PC-3 (cell line): ENCODE measurements around the gene PCDHA5. TPM values are rescaled to one million over a fixed set of nuclear protein-coding genes. Genes with fewer than 3 reads are reported as not detected.
"Not testable (repeated sequence)": the region's sequence is repeated elsewhere in the genome, so short reads cannot be mapped to it uniquely, and the experiment has no call there.

Experiments used
- ATAC-seq: fragments of 200-7000 bp; cut with Tn5 transposase; 2 replicates; pipeline ENCODE4 v1.9.1; 2020; ENCODE audit warnings: mild to moderate bottlenecking, moderate library complexity
- BruUV-seq: library from RNA; stranded (reverse); fragments of 400-500 nt; replicated peaks from 2 replicates; lab custom pipeline; 2021; lab: Mats Ljungman, UMichigan
- CTCF ChIA-PET: fragments of 300-600 bp; sonication (Branson Sonifier 250); formaldehyde crosslinking; loops from one replicate; lab custom pipeline; 2022; ENCODE audit warnings: antibody characterized with exemption; lab: Charles Lee
- POLR2A ChIA-PET: fragments of 300-600 bp; sonication (Branson Sonifier 250); formaldehyde crosslinking; loops from one replicate; lab custom pipeline; 2022; ENCODE audit warnings: antibody characterized with exemption; ENCODE audit not compliant: unreplicated experiment; lab: Charles Lee
- DNase-seq: peaks from one replicate; pipeline ENCODE4 v3.0.0-alpha.2; 2015
- H2AFZ ChIP-seq: fragments of 300-600 bp; sonication (generic); 2 replicates; pipeline ENCODE4 v1.6.0; 2016; ENCODE audit warnings: antibody characterized with exemption, low read length
- H3F3A ChIP-seq: fragments of 300-600 bp; sonication (generic); one replicate; pipeline ENCODE4 v1.6.0; 2017; ENCODE audit warnings: antibody characterized with exemption, low read length, control low read depth, mild to moderate bottlenecking; ENCODE audit not compliant: unreplicated experiment
- H3K27ac ChIP-seq: fragments of 300-600 bp; sonication (generic); 2 replicates; pipeline ENCODE4 v1.5.1; 2016; ENCODE audit warnings: mild to moderate bottlenecking, low read length
- H3K27me3 ChIP-seq: fragments of 300-600 bp; sonication (generic); 2 replicates; pipeline ENCODE4 v1.6.1; 2016; ENCODE audit warnings: low read length, mixed read lengths
- H3K36me3 ChIP-seq: fragments of 300-600 bp; sonication (generic); 2 replicates; pipeline ENCODE4 v1.6.1; 2016; ENCODE audit warnings: low read depth, mixed run types, low read length, mixed read lengths
- H3K4me1 ChIP-seq: fragments of 300-600 bp; sonication (generic); 2 replicates; pipeline ENCODE4 v1.5.1; 2016; ENCODE audit warnings: low read length; ENCODE audit not compliant: insufficient read depth
- H3K4me2 ChIP-seq: fragments of 300-600 bp; sonication (generic); 2 replicates; pipeline ENCODE4 v1.6.0; 2016; ENCODE audit warnings: low read length
- H3K4me3 ChIP-seq: fragments of 300-600 bp; sonication (generic); 2 replicates; pipeline ENCODE4 v1.5.1; 2016; ENCODE audit warnings: mild to moderate bottlenecking, low read length, mixed read lengths
- H3K79me2 ChIP-seq: fragments of 300-600 bp; sonication (generic); 2 replicates; pipeline ENCODE4 v1.6.1; 2017; ENCODE audit warnings: low read length, mixed read lengths
- H3K9ac ChIP-seq: fragments of 300-600 bp; sonication (generic); 2 replicates; pipeline ENCODE4 v1.6.0; 2016; ENCODE audit warnings: mild to moderate bottlenecking, low read length
- H3K9me2 ChIP-seq: fragments of 300-600 bp; sonication (generic); replicated peaks from 2 replicates; pipeline ENCODE4 v1.6.1; 2016; ENCODE audit warnings: mixed run types, low read length, mixed read lengths
- H3K9me3 ChIP-seq: fragments of 300-600 bp; sonication (generic); 2 replicates; pipeline ENCODE4 v1.6.1; 2016; ENCODE audit warnings: low read length, mixed read lengths
- H4K20me1 ChIP-seq: fragments of 300-600 bp; sonication (generic); 2 replicates; pipeline ENCODE4 v1.6.1; 2016; ENCODE audit warnings: low read length, mixed read lengths
- EZH2 ChIP-seq: fragments of 300-600 bp; sonication (generic); IDR thresholded peaks from one replicate; pipeline ENCODE4 v1.6.1; 2017; ENCODE audit warnings: antibody characterized with exemption, mild to moderate bottlenecking, low read length; ENCODE audit not compliant: unreplicated experiment
- EZH2phosphoT487 ChIP-seq: fragments of 300-600 bp; sonication (generic); IDR thresholded peaks from 2 replicates; pipeline ENCODE4 v1.6.1; 2018; ENCODE audit warnings: mild to moderate bottlenecking, antibody characterized with exemption, low read length, borderline replicate concordance
- intact Hi-C: fragments of 100-400 bp; cut with micrococcal nuclease; formaldehyde crosslinking; loops from 2 replicates; pipeline ENCODE4 v1.9.0; 2023
- total RNA-seq: library from RNA; depleted of rRNA; stranded (reverse); fragments of >200 nt; gene quantifications from 2 replicates; pipeline ENCODE4 v1.2.3, GENCODE V29; 2014
- TF ChIP-seq, protein P1 (sequence below): fragments of 300-600 bp; sonication (generic); conservative IDR thresholded peaks from 2 replicates; pipeline ENCODE4 v1.5.1; 2017; ENCODE audit warnings: antibody characterized with exemption, low read depth, mild to moderate bottlenecking, low read length

PCDHA5 gene
- total RNA-seq, 1 experiment from 2014 or later: 1.5 TPM

- Histone ChIP-seq H3K4me3 (no peak overlapping the region), H3K36me3 (no peaks in the 10 kb centered on the region), H3K79me2 (no peaks in the 10 kb centered on the region), H3K27me3 (no peaks in the 10 kb centered on the region), H3K27ac (no peak overlapping the region), H4K20me1 (no peaks in the 10 kb centered on the region), H3K9me3 (no peaks in the 10 kb centered on the region), H3K4me2 (no peak overlapping the region), H3K9me2 (no peaks in the 10 kb centered on the region), H3K4me1 (no peaks in the 10 kb centered on the region), H3K9ac (no peak overlapping the region), H3F3A (no peaks in the 10 kb centered on the region), H2AFZ (no peak overlapping the region)
- DNase-seq (no peak), ATAC-seq (no peak)
- CTCF ChIA-PET: no interaction called here
- intact Hi-C loops: no loop called here
- POLR2A ChIA-PET: no interaction called here
- TF ChIP-seq EZH2: no peak
- no peak for TF ChIP-seq EZH2phosphoT487
- BruUV-seq: no TSS peak
Measured at GRCh38 chr5:140808889-140809291, 12.5 kb upstream of the PCDHA5 start.

- Histone ChIP-seq H3K27me3 (no peaks in the 10 kb centered on the region), H3F3A (no peaks in the 10 kb centered on the region), H3K27ac (no peak overlapping the region), H3K36me3 (no peaks in the 10 kb centered on the region), H3K4me3 (peak overlapping the region; percentile 76), H4K20me1 (no peaks in the 10 kb centered on the region), H3K4me2 (peak overlapping the region; percentile 82; the same call in 1 of the 2 replicates), H3K4me1 (no peaks in the 10 kb centered on the region), H3K9ac (no peak overlapping the region), H2AFZ (peak overlapping the region; percentile 94; the same call in 1 of the 2 replicates), H3K9me3 (no peaks in the 10 kb centered on the region), H3K9me2 (no peaks in the 10 kb centered on the region), H3K79me2 (no peaks in the 10 kb centered on the region)
- no peak for TF ChIP-seq EZH2
- no peak for TF ChIP-seq EZH2phosphoT487
- TF ChIP-seq, protein P1, sequence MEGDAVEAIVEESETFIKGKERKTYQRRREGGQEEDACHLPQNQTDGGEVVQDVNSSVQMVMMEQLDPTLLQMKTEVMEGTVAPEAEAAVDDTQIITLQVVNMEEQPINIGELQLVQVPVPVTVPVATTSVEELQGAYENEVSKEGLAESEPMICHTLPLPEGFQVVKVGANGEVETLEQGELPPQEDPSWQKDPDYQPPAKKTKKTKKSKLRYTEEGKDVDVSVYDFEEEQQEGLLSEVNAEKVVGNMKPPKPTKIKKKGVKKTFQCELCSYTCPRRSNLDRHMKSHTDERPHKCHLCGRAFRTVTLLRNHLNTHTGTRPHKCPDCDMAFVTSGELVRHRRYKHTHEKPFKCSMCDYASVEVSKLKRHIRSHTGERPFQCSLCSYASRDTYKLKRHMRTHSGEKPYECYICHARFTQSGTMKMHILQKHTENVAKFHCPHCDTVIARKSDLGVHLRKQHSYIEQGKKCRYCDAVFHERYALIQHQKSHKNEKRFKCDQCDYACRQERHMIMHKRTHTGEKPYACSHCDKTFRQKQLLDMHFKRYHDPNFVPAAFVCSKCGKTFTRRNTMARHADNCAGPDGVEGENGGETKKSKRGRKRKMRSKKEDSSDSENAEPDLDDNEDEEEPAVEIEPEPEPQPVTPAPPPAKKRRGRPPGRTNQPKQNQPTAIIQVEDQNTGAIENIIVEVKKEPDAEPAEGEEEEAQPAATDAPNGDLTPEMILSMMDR: no peak
- ChIA-PET POLR2A (no interaction called here), CTCF (interaction anchor here (1.5 kb wide), 1 partner anchor 218 kb away, joined by 8 read pairs; no protein-coding TSS in a partner anchor)
- intact Hi-C loops: no loop called here
- no TSS peak for BruUV-seq
- DNase-seq (no peak), ATAC-seq (no peak)
Measured at GRCh38 chr5:140822281-140822629, 842 bp downstream of the PCDHA5 start.

GRCh38 chr5:140822969-140823368 is 1.6 kb downstream of the PCDHA5 start:
- H3K9me3 ChIP-seq, H3K27ac ChIP-seq, H3K9ac ChIP-seq, CTCF ChIA-PET, ATAC-seq, H3K9me2 ChIP-seq, DNase-seq, H3K4me2 ChIP-seq, H3K79me2 ChIP-seq, H4K20me1 ChIP-seq, H3K27me3 ChIP-seq, intact Hi-C loops, H3F3A ChIP-seq, H3K4me3 ChIP-seq, BruUV-seq, POLR2A ChIA-PET, H3K4me1 ChIP-seq, H3K36me3 ChIP-seq, H2AFZ ChIP-seq: not testable (repeated sequence)

DNA sequence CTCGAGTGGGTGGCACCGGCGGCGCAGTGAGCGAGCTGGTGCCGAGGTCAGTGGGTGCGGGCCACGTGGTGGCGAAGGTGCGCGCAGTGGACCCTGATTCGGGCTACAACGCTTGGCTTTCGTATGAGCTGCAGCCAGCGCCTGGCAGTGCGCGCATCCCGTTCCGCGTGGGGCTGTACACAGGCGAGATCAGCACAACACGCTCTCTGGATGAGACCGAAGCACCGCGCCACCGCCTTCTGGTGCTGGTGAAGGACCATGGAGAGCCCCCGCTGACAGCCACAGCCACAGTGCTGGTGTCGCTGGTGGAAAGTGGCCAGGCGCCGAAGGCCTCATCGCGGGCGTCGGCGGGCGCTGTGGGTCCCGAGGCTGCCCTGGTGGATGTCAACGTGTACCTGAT is 2.1 kb downstream of the PCDHA5 start:
- no peaks in the 10 kb centered on the region for H3F3A ChIP-seq
- H3K4me2 ChIP-seq: no peak overlapping the region
- H3K27ac ChIP-seq: no peak overlapping the region
- H4K20me1 ChIP-seq: no peaks in the 10 kb centered on the region
- no peak overlapping the region for H2AFZ ChIP-seq
- H3K4me1 ChIP-seq: no peaks in the 10 kb centered on the region
- H3K27me3 ChIP-seq: no peaks in the 10 kb centered on the region
- no peaks in the 10 kb centered on the region for H3K79me2 ChIP-seq
- intact Hi-C loops: no loop called here
- no peak for ATAC-seq
- H3K4me3 ChIP-seq: no peak overlapping the region
- no peak overlapping the region for H3K9ac ChIP-seq
- H3K9me3 ChIP-seq: no peaks in the 10 kb centered on the region
- no peaks in the 10 kb centered on the region for H3K9me2 ChIP-seq
- no TSS peak for BruUV-seq
- ChIA-PET POLR2A (no interaction called here), CTCF (no interaction called here)
- TF ChIP-seq EZH2 (no peak), EZH2phosphoT487 (no peak)
- no peaks in the 10 kb centered on the region for H3K36me3 ChIP-seq
- no peak for DNase-seq
